Lung (tissue), 12 donors: Measurements from ENCODE around the gene PCDHGB3. TPM values are rescaled to one million over a fixed set of nuclear protein-coding genes. Genes with fewer than 3 reads are reported as not detected.
"Not testable (repeated sequence)": the region's sequence is repeated elsewhere in the genome, so short reads cannot be mapped to it uniquely, and the experiment has no call there.

Experiments
- ATAC-seq: fragments of 200-7000 bp; cut with Tn5 transposase; one replicate; pipeline ENCODE4 v1.9.1; 2020; ENCODE audit warnings: moderate number of reproducible peaks; ENCODE audit not compliant: insufficient read depth, low FRiP score
- DNase-seq, 3 donors: peaks; one replicate each; pipeline ENCODE4 v3.0.0-alpha.2; 2013 to 2017
- H3K27ac ChIP-seq, 2 donors: one replicate each; pipeline ENCODE4 v1.5.1; 2013; ENCODE audit warnings: mild to moderate bottlenecking in 2 of 2, moderate library complexity in 2 of 2, control low read depth in 1 of 2, inconsistent platforms in 1 of 2, low read depth in 1 of 2, low read length in 1 of 2
- H3K27me3 ChIP-seq, 3 donors: one replicate each; pipeline ENCODE4 v1.5.1; 2013; ENCODE audit warnings: low read length in 2 of 3; ENCODE audit not compliant: control insufficient read depth in 3 of 3, insufficient read depth in 3 of 3
- H3K36me3 ChIP-seq, 4 donors: one replicate each; pipeline ENCODE4 v1.5.1; 2013; ENCODE audit warnings: low read length in 4 of 4, mild to moderate bottlenecking in 1 of 4, moderate library complexity in 1 of 4; ENCODE audit not compliant: control insufficient read depth in 4 of 4, insufficient read depth in 4 of 4
- H3K4me1 ChIP-seq, 5 donors: one replicate each; pipeline ENCODE4 v1.5.1; 2013; ENCODE audit warnings: low read length in 5 of 5, mild to moderate bottlenecking in 2 of 5, moderate library complexity in 1 of 5; ENCODE audit not compliant: control insufficient read depth in 5 of 5, insufficient read depth in 5 of 5
- H3K4me3 ChIP-seq: one replicate; pipeline ENCODE4 v1.5.1; 2013; ENCODE audit warnings: mild to moderate bottlenecking, control low read depth, moderate library complexity
- H3K9ac ChIP-seq, 2 donors: one replicate each; pipeline ENCODE4 v1.5.1; 2013; ENCODE audit warnings: low read length in 2 of 2, control low read depth in 1 of 2; ENCODE audit not compliant: insufficient read depth in 1 of 2
- H3K9me3 ChIP-seq, 4 donors: one replicate each; pipeline ENCODE4 v1.5.1; 2013; ENCODE audit warnings: low read length in 3 of 4, mild to moderate bottlenecking in 1 of 4, moderate library complexity in 1 of 4; ENCODE audit not compliant: control insufficient read depth in 4 of 4, insufficient read depth in 3 of 4
- CTCF ChIP-seq: IDR thresholded peaks from 2 replicates; pipeline ENCODE4 v1.5.1; 2012; ENCODE audit warnings: mild to moderate bottlenecking; ENCODE audit errors: control extremely low read depth, extremely low read depth
- WGBS, 2 donors: extraction: QIAGEN DNeasy Blood & Tissue Kit; methylation state at CpG; one replicate each; pipeline ENCODE4 v1.1.7; 2013; 5-methylcytosine and 5-hydroxymethylcytosine counted together
- polyA plus RNA-seq, 2 donors: library from polyadenylated mRNA; stranded (reverse); fragments of 200-250 nt; gene quantifications; one replicate each; pipeline ENCODE4 v1.2.1, GENCODE V29; 2013
- total RNA-seq, 2 donors: library from RNA; depleted of rRNA in 1 of 2; stranded (reverse); fragments of >200 nt in 1 of 2; gene quantifications; one replicate each; pipeline ENCODE4 v1.2.1, GENCODE V29; 2014 to 2021
- donor health status: control.
- donor health status: control.
- donor health status: Bipolar disorder and iron deficiency.
- donor health status: healthy.
- donor health status: DM: yes; HTN: yes; CAD: no.

The PCDHGB3 gene
- total and polyA plus RNA-seq, 4 donors: 0.18 to 7.9 (median 1.7) TPM

GRCh38 chr5:141407790-141408505, 37.9 kb downstream of the PCDHGB3 start, which contains the start of gene PCDHGB6:
TSS of gene PCDHGB6 (plus strand) at chr5:141408021. CDS start at chr5:141408203, 182 bp downstream.
- peak; percentile 62 for ATAC-seq
- peak; percentile 54 to 64 (median 62) for DNase-seq

GRCh38 chr5:141409598-141410306, 39.7 kb downstream of the PCDHGB3 start:
- H3K9ac ChIP-seq: no peak overlapping the region
- DNase-seq: no peak
- ATAC-seq: no peak
- no peak for TF ChIP-seq CTCF
- H3K36me3 ChIP-seq: peaks cover 0 to 32% (median 0%) of the 10 kb centered on the region in 4 donors
- peaks cover 0 to 4% (median 0%) of the 10 kb centered on the region in 5 donors for H3K4me1 ChIP-seq
- no peak overlapping the region for H3K27ac ChIP-seq
- H3K9me3 ChIP-seq: peaks cover 0 to 56% (median 31%) of the 10 kb centered on the region in 4 donors
- peaks cover 0 to 7% (median 7%) of the 10 kb centered on the region in 3 donors for H3K27me3 ChIP-seq
- no peak overlapping the region for H3K4me3 ChIP-seq
- 26 to 27% methylated on average over 64 of the region's 64 CpGs for WGBS, 2 donors

More at GRCh38 chr5:141407790-141408505, 37.9 kb downstream of the PCDHGB3 start, which contains the start of gene PCDHGB6:
- H3K27me3 ChIP-seq, H3K9ac ChIP-seq, H3K4me1 ChIP-seq, H3K4me3 ChIP-seq, H3K27ac ChIP-seq: not testable (repeated sequence)
- H3K9me3 ChIP-seq: peaks cover 0 to 57% (median 27%) of the 10 kb centered on the region in 4 donors
- H3K36me3 ChIP-seq: peaks cover 0 to 26% (median 0%) of the 10 kb centered on the region in 4 donors
- 10% methylated on average over 48 to 51 of the region's 51 CpGs for WGBS, 2 donors
- TF ChIP-seq CTCF: peak; percentile 29

- Histone ChIP-seq H3K9ac (no peak overlapping the region), H3K9me3 (peaks cover 0 to 51% (median 31%) of the 10 kb centered on the region in 4 donors), H3K4me3 (no peak overlapping the region), H3K27me3 (peaks cover 0 to 7% (median 7%) of the 10 kb centered on the region in 3 donors), H3K4me1 (peaks cover 0 to 2% (median 0%) of the 10 kb centered on the region in 5 donors), H3K27ac (no peak overlapping the region), H3K36me3 (peaks cover 0 to 30% (median 0%) of the 10 kb centered on the region in 4 donors)
- ATAC-seq (no peak), DNase-seq (no peak)
- WGBS, 2 donors: 58 to 77% methylated on average over 3 of the region's 3 CpGs
- no peak for TF ChIP-seq CTCF
Measured at GRCh38 chr5:141411575-141411974, 41.5 kb downstream of the PCDHGB3 start.
